ENCODE measurements around the gene LRP1.

DNA sequence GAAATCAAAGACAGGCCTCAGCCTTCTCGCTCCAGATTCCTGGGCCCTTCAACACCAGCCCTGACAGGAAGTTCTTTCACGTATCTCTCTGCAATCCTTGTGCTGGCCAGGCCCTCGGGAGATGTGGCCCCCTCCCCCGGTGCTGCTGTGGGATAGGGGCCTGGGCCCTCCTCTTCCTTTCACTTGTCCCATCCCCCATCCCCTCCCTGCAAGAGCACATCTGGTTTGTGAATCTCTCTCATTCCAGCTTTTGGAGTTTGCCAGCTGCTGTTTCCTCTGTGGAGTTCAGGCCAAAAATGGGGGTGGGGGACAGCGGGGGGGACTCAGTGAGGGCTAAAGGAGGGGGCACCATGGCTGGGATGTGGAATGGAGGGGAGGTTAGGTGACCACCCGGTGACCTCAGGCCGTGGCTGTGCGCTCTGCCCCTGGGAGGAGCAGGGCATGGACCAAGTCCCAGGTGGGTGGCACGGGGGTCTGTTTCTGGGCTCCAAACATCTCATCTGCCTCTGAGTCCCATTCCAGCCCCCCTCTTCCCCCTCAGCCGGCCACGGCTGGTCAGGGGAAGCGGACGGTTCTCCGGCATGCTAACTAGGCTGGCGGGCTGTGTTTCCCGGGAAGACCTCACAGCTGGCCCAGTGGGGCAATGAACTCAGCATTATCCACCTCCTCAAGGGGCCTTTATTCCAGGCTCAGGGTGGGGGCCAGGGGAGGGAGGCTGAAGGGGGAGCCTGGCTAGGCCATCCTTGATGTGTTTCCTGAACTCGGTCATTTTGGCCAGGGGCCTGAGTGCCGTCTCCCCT, 7.4 kb downstream of the LRP1 start:
- TF ChIP-seq, protein P1, sequence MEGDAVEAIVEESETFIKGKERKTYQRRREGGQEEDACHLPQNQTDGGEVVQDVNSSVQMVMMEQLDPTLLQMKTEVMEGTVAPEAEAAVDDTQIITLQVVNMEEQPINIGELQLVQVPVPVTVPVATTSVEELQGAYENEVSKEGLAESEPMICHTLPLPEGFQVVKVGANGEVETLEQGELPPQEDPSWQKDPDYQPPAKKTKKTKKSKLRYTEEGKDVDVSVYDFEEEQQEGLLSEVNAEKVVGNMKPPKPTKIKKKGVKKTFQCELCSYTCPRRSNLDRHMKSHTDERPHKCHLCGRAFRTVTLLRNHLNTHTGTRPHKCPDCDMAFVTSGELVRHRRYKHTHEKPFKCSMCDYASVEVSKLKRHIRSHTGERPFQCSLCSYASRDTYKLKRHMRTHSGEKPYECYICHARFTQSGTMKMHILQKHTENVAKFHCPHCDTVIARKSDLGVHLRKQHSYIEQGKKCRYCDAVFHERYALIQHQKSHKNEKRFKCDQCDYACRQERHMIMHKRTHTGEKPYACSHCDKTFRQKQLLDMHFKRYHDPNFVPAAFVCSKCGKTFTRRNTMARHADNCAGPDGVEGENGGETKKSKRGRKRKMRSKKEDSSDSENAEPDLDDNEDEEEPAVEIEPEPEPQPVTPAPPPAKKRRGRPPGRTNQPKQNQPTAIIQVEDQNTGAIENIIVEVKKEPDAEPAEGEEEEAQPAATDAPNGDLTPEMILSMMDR (conservative IDR thresholded peaks at IDR 0.05; ENCODE audit: low read depth, low read length) = no peak
- TF ChIP-seq EZH2 (IDR thresholded peaks at IDR 0.05; ENCODE audit: low read length, unreplicated experiment) (no peak), EZH2phosphoT487 (IDR thresholded peaks at IDR 0.05; ENCODE audit: borderline replicate concordance, low read length) (no peak)
